Gastroesophageal sphincter (tissue), 4 donors: ENCODE results near the gene TEX11. TPM values are rescaled to one million over a fixed set of nuclear protein-coding genes. Genes with fewer than 3 reads are reported as not detected.

ENCODE experiments used
- ATAC-seq: fragments of 150-250 bp; one replicate; pipeline ENCODE4 v1.9.1; 2016; ENCODE audit warnings: mild to moderate bottlenecking, moderate library complexity
- H3K27ac ChIP-seq, 4 donors: fragments of 200-600 bp; sonication (generic) in 3 of 4; 1 replicate in 3 of 4; 2 replicates in 1 of 4; pipeline ENCODE4 v1.5.1; 2016 to 2019
- H3K27me3 ChIP-seq: fragments of 200-600 bp; sonication (generic); one replicate; pipeline ENCODE4 v1.5.1; 2019
- H3K36me3 ChIP-seq, 2 donors: fragments of 200-600 bp; sonication (generic); one replicate each; pipeline ENCODE4 v1.5.1; 2019; ENCODE audit warnings: control low read depth in 1 of 2
- H3K4me1 ChIP-seq, 3 donors: fragments of 200-600 bp; sonication (generic); 1 replicate in 2 of 3; 2 replicates in 1 of 3; pipeline ENCODE4 v1.5.1; 2016 to 2019; ENCODE audit warnings: control low read depth in 2 of 3
- H3K4me3 ChIP-seq, 2 donors: fragments of 200-600 bp; sonication (generic); one replicate each; pipeline ENCODE4 v1.5.1; 2019; ENCODE audit warnings: mild to moderate bottlenecking in 1 of 2, moderate library complexity in 1 of 2
- H3K9me3 ChIP-seq, 3 donors: fragments of 200-600 bp; sonication (generic); one replicate each; pipeline ENCODE4 v1.5.1; 2017 to 2019; ENCODE audit warnings: control low read depth in 2 of 3
- CTCF ChIP-seq, 4 experiments: fragments of 200-600 bp in 2 of 4; fragments of 450-650 bp in 2 of 4; sonication (generic) in 1 of 4; IDR thresholded peaks; one replicate each; pipeline ENCODE4 v1.5.1; 2017 to 2019; ENCODE audit warnings: antibody characterized with exemption in 4 of 4, mild to moderate bottlenecking in 2 of 4, moderate library complexity in 2 of 4
- EP300 ChIP-seq: sonication (generic); formaldehyde crosslinking; IDR thresholded peaks from one replicate; pipeline ENCODE4 v1.6.1; 2017; ENCODE audit warnings: antibody characterized with exemption, mild to moderate bottlenecking
- POLR2A ChIP-seq, 2 donors: fragments of 450-650 bp; IDR thresholded peaks; one replicate each; pipeline ENCODE4 v1.6.1; 2017; ENCODE audit warnings: antibody characterized with exemption in 2 of 2, mild to moderate bottlenecking in 2 of 2, moderate library complexity in 1 of 2
- POLR2AphosphoS5 ChIP-seq: sonication (generic); formaldehyde crosslinking; IDR thresholded peaks from one replicate; pipeline ENCODE4 v1.6.1; 2017; ENCODE audit warnings: antibody characterized with exemption
- WGBS, 2 donors: methylation state at CpG; one replicate each; pipeline ENCODE4 v1.1.5; 2018; ENCODE audit warnings: low coverage in 1 of 2; 5-methylcytosine and 5-hydroxymethylcytosine counted together
- total RNA-seq, 4 donors: library from RNA; depleted of rRNA; stranded (reverse); fragments of >200 nt; gene quantifications; one replicate each; pipeline ENCODE4 v1.1.0, GENCODE V29; 2016

The TEX11 gene
- total RNA-seq, 4 donors from 2014 or later: not detected

DNA sequence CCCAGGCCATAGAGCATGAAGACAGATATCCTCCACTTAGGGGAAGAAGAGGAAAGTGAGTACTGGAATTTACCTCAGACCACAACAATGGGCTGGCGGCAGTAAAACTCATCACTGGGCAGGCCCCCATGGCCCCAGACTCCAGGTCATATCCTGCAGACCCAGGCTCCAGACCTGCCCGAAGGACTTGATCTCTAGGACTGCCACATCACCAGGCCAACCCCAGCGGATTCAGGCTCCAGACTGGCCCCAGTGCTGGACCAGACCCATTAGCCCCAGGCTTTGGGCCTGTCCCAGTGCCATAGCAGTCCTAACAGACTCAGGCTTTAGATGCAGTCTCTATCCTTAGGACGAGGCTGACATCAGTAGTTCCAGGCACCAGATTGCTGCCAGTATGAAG, 273.3 kb downstream of the TEX11 start:
- Histone ChIP-seq H3K27me3 (no peaks in the 10 kb centered on the region), H3K9me3 (no peaks in the 10 kb centered on the region), H3K36me3 (no peaks in the 10 kb centered on the region), H3K27ac (no peak overlapping the region), H3K4me1 (no peaks in the 10 kb centered on the region), H3K4me3 (no peak overlapping the region)
- TF ChIP-seq POLR2AphosphoS5 (no peak), CTCF (IDR thresholded peaks at IDR 0.05) (no peak), POLR2A (IDR thresholded peaks at IDR 0.05) (no peak), EP300 (no peak)
- ATAC-seq: peak; percentile 22
- WGBS, 2 donors: 83% methylated on average over 2 of the region's 4 CpGs; no CpG with 5 or more reads in 1 of the 2 donors

DNA sequence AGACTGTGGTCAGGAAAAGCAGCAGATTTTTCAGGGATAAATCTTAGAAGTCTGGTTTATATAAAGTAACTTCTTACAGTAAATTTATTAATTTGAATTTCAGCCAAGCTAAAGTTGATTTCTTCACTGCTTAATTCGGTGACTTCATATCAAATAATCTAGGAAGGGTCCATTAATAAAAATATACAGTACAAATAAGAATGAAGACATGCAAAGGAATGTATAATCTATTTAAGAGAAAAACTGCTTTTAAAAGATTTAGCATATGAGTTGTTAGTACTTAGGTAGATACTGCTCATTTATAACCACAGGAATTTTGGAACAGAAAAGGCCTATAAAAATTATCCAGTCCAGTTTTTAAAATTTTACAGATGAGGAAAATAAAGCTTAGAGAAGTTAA, 286.8 kb downstream of the TEX11 start:
- ATAC-seq: no peak
- 29 to 57% methylated on average over 1 of the region's 1 CpG for WGBS, 2 donors

GRCh38 chrX:70618467-70618866, 290.0 kb downstream of the TEX11 start:
- no peaks in the 10 kb centered on the region for H3K4me1 ChIP-seq
- TF ChIP-seq POLR2A (IDR thresholded peaks at IDR 0.05): no peak
- TF ChIP-seq CTCF (IDR thresholded peaks at IDR 0.05): no peak
- no peak for TF ChIP-seq POLR2AphosphoS5
- TF ChIP-seq EP300: no peak
- H3K27ac ChIP-seq: no peak overlapping the region
- no peaks in the 10 kb centered on the region for H3K36me3 ChIP-seq
- 70 to 85% methylated on average over 3 of the region's 5 CpGs for WGBS, 2 donors
- ATAC-seq: no peak
- no peak overlapping the region for H3K4me3 ChIP-seq
- H3K27me3 ChIP-seq: no peaks in the 10 kb centered on the region
- no peaks in the 10 kb centered on the region for H3K9me3 ChIP-seq

More for the DNA sequence above, 286.8 kb downstream of the TEX11 start:
- H3K36me3 ChIP-seq: no peaks in the 10 kb centered on the region
- no peak for TF ChIP-seq POLR2AphosphoS5
- no peaks in the 10 kb centered on the region for H3K27me3 ChIP-seq
- no peaks in the 10 kb centered on the region for H3K4me1 ChIP-seq
- no peaks in the 10 kb centered on the region for H3K9me3 ChIP-seq
- no peak overlapping the region for H3K27ac ChIP-seq
- no peak overlapping the region for H3K4me3 ChIP-seq

DNA sequence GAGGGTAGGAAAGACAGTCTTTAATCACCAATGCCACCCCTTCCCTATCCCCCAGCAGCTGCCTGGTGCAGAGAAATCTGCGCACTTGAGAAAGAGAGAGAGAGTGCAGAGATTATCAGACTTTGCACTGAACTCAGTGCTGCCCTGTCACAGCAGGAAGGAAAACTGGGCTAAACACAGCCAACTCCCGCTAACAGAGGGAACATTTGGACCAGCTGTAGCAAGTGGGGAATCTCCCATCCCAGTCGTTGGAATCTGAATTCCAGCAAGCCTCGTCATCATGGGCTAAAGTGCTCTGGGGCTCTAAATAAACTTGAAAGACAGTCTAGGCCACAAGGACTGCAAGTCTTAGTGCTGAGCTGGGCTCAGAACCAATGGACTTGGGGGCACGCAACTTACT, 295.2 kb downstream of the TEX11 start:
- 90% methylated on average over 2 of the region's 5 CpGs; no CpG with 5 or more reads in 1 of the 2 donors for WGBS, 2 donors
- Histone ChIP-seq H3K36me3 (no peaks in the 10 kb centered on the region), H3K27me3 (no peaks in the 10 kb centered on the region), H3K27ac (no peak overlapping the region), H3K9me3 (no peaks in the 10 kb centered on the region), H3K4me1 (no peaks in the 10 kb centered on the region), H3K4me3 (no peak overlapping the region)
- no peak for TF ChIP-seq CTCF (IDR thresholded peaks at IDR 0.05)
- no peak for TF ChIP-seq POLR2AphosphoS5
- no peak for TF ChIP-seq POLR2A (IDR thresholded peaks at IDR 0.05)
- TF ChIP-seq EP300: no peak
- ATAC-seq: no peak

DNA sequence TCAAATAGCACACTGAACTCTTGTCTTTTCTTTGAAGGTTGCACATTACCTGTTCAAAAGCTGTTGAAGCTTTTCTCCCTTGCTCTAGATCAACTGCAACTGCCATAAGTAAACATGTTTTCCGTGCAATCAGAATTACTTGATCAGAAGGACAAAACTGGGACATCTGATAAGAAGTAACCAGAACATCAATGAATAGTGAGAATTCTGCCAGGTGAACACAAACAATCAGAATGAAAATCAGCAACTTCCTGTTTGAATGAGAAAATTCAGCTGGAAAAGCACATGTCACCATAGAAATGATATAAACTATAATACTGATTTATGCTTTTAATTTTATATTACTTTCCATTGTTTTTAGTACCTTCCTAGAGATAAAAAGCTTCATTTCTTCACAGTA, 303.2 kb downstream of the TEX11 start:
- WGBS, 2 donors: 22% methylated on average over 1 of the region's 1 CpG; no CpG with 5 or more reads in 1 of the 2 donors
- Histone ChIP-seq H3K36me3 (no peaks in the 10 kb centered on the region), H3K27ac (no peak overlapping the region), H3K4me3 (no peak overlapping the region), H3K27me3 (no peaks in the 10 kb centered on the region), H3K9me3 (no peaks in the 10 kb centered on the region), H3K4me1 (no peaks in the 10 kb centered on the region)
- TF ChIP-seq EP300: no peak
- TF ChIP-seq POLR2AphosphoS5: no peak
- no peak for TF ChIP-seq POLR2A (IDR thresholded peaks at IDR 0.05)
- no peak for TF ChIP-seq CTCF (IDR thresholded peaks at IDR 0.05)
- ATAC-seq: no peak
